Nephron (organoid): ENCODE data around the gene SNORC.
A peak's percentile ranks its signal among the peaks of the same experiment; 100 is the strongest.

Experiments
- H3K27ac Mint-ChIP-seq, 3 experiments: 2 replicates each; pipeline ENCODE4 v1.8.0; 2020; ENCODE audit warnings: mixed read lengths in 3 of 3, mild to moderate bottlenecking in 2 of 3, moderate library complexity in 1 of 3
- H3K27me3 Mint-ChIP-seq: 2 replicates; pipeline ENCODE4 v1.8.0; 2021; ENCODE audit warnings: low read depth, mild to moderate bottlenecking, moderate library complexity, mixed read lengths
- H3K36me3 Mint-ChIP-seq: 2 replicates; pipeline ENCODE4 v1.8.0; 2020; ENCODE audit warnings: low read depth, mixed read lengths
- H3K4me1 Mint-ChIP-seq: 2 replicates; pipeline ENCODE4 v1.8.0; 2020; ENCODE audit warnings: mixed read lengths
- H3K4me3 Mint-ChIP-seq, 3 experiments: 2 replicates each; pipeline ENCODE4 v1.8.0; 2020; ENCODE audit warnings: mild to moderate bottlenecking in 3 of 3, mixed read lengths in 3 of 3, moderate library complexity in 2 of 3
- H3K9me3 Mint-ChIP-seq: 2 replicates; pipeline ENCODE4 v1.8.0; 2020; ENCODE audit warnings: mixed read lengths
- TF ChIP-seq, protein P1 (sequence below), 3 experiments: fragments of 200-600 bp; sonication (generic); IDR thresholded peaks; one replicate each; pipeline ENCODE4 v1.5.0; 2021; ENCODE audit warnings: antibody characterized with exemption in 3 of 3; ENCODE audit not compliant: unreplicated experiment in 3 of 3

Gene SNORC

DNA sequence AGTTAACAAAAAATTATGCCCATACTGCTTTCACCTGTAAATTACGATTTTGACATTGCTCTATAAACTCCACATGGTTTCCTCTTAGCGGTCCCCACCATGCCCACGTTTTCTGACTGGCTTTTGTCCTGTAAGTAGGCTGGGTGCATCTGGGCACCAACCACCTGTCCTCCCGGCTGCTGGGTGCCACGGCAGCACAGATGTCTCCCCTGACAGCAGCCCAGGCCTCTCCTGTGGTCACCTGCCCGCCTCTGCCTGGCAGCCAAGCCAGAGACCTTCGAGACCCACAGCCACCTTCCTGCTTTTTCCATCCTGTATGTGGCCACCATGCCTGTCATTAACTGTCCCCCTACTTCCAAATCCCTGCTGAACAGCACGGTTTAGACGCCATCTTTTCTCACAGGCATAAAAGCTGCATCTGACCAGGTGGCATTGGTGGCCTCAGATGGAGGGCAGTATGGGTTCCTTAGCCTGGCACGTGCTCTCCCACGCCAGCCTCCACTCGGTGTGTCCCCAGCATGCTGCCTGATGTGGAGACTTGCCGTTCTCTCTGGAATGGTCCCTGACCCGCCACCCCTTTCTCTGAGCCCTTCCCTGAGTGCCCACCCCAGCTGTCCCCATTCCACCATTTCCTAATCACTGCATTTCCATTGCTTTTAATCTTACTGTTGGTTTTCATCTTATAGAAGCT is 18.9 kb downstream of the SNORC start:
- H3K4me1 Mint-ChIP-seq: peaks cover 19% of the 10 kb centered on the region
- no peak overlapping the region for H3K27ac Mint-ChIP-seq
- no peaks in the 10 kb centered on the region for H3K36me3 Mint-ChIP-seq
- peaks cover 27% of the 10 kb centered on the region for H3K27me3 Mint-ChIP-seq
- no peak overlapping the region for H3K4me3 Mint-ChIP-seq
- TF ChIP-seq, protein P1, sequence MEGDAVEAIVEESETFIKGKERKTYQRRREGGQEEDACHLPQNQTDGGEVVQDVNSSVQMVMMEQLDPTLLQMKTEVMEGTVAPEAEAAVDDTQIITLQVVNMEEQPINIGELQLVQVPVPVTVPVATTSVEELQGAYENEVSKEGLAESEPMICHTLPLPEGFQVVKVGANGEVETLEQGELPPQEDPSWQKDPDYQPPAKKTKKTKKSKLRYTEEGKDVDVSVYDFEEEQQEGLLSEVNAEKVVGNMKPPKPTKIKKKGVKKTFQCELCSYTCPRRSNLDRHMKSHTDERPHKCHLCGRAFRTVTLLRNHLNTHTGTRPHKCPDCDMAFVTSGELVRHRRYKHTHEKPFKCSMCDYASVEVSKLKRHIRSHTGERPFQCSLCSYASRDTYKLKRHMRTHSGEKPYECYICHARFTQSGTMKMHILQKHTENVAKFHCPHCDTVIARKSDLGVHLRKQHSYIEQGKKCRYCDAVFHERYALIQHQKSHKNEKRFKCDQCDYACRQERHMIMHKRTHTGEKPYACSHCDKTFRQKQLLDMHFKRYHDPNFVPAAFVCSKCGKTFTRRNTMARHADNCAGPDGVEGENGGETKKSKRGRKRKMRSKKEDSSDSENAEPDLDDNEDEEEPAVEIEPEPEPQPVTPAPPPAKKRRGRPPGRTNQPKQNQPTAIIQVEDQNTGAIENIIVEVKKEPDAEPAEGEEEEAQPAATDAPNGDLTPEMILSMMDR (IDR thresholded peaks at IDR 0.05; ENCODE audit: unreplicated experiment in 3 of 3): no peak
- H3K9me3 Mint-ChIP-seq: no peaks in the 10 kb centered on the region

DNA sequence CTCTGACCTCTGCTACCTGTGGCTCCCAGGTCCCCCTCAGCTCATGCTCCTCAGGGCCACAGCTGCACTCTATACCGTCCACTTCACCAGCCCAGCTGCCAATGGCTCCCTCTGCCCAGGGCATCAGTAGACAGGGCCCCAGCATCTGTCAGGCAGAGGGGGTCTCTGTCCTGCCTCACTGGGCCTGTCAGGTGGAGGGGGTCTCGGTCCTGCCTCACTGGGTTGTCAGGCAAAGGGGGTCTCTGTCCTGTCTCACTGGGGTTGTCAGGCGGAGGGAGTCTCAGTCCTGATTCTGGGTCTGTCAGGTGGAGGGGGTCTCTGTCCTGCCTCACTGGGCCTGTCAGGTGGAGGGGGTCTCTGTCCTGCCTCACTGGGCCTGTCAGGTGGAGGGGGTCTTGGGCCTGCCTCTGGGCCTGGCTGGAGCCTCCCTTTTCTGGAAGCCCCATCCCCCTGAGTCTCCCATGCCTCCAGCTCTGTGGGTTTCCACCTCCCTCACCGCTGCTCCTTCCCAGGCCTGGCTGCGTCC is 19.9 kb downstream of the SNORC start:
- no peaks in the 10 kb centered on the region for H3K9me3 Mint-ChIP-seq
- no peaks in the 10 kb centered on the region for H3K36me3 Mint-ChIP-seq
- no peak overlapping the region for H3K27ac Mint-ChIP-seq
- H3K4me3 Mint-ChIP-seq: no peak overlapping the region
- H3K27me3 Mint-ChIP-seq: peaks cover 35% of the 10 kb centered on the region
- H3K4me1 Mint-ChIP-seq: peaks cover 19% of the 10 kb centered on the region
- TF ChIP-seq, protein P1 (IDR thresholded peaks at IDR 0.05; ENCODE audit: unreplicated experiment in 3 of 3): no peak

DNA sequence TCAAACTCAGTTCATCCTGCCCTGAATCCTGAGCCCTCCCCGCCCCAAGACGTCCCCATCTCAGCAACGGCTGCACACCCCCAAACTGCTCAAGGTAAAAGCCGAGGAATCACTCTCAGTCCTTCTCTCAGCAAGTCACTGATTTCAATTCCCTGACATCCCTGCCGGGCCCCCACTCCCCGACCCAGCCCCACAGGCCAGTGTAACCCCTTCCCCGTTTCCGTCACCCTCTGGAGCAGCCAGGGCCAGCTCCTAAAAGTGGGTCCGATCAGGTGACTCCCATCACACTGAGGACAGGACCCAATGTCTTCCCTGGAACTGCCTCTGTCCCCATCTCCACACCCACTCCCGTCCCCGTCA is 20.5 kb downstream of the SNORC start:
- no peaks in the 10 kb centered on the region for H3K36me3 Mint-ChIP-seq
- H3K9me3 Mint-ChIP-seq: no peaks in the 10 kb centered on the region
- no peak overlapping the region for H3K27ac Mint-ChIP-seq
- H3K4me3 Mint-ChIP-seq: peak overlapping the region in 1 of 3 experiments; percentile 22
- H3K4me1 Mint-ChIP-seq: peaks cover 19% of the 10 kb centered on the region
- H3K27me3 Mint-ChIP-seq: peaks cover 35% of the 10 kb centered on the region
- TF ChIP-seq, protein P1 (IDR thresholded peaks at IDR 0.05; ENCODE audit: unreplicated experiment in 3 of 3): no peak

DNA sequence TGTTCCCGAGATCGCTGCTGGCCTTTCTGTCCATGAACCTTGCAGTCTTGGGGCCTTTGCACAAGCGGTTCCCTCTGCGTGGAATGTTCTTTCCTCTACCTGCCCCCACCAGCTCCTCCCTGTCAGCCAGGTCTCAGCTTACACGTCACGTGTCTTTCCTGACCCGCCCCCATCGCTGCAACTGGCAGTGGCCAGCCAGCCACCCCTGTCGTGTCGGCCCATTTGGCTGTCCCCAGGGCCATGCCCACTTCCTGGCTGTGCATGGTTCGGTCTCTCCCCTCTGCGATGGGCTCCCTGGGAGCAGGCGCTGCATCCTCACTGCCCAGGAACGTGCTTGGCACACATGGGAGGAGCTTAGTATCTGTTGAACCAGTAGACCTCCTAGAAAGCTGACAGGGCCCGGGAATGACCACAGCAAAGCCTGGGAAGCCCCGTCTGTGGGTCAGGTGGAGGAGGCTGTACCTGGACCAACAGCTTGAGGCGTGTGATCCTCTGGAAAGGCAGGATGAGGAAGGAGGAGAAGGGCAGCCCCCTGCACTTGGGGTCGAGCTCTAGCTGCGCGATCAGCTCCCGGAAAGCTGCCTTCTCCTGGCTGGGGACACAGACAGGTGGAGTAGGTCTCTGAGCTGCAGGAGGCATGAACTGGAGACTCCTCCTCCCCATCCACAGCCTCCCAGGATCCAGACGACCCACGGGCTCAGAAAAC is 21.0 kb downstream of the SNORC start:
- Mint-ChIP-seq H3K27me3 (peaks cover 31% of the 10 kb centered on the region), H3K4me1 (peaks cover 19% of the 10 kb centered on the region), H3K4me3 (peak overlapping the region in 1 of 3 experiments; percentile 57), H3K27ac (no peak overlapping the region), H3K9me3 (no peaks in the 10 kb centered on the region), H3K36me3 (no peaks in the 10 kb centered on the region)
- TF ChIP-seq, protein P1 (IDR thresholded peaks at IDR 0.05; ENCODE audit: unreplicated experiment in 3 of 3): no peak

DNA sequence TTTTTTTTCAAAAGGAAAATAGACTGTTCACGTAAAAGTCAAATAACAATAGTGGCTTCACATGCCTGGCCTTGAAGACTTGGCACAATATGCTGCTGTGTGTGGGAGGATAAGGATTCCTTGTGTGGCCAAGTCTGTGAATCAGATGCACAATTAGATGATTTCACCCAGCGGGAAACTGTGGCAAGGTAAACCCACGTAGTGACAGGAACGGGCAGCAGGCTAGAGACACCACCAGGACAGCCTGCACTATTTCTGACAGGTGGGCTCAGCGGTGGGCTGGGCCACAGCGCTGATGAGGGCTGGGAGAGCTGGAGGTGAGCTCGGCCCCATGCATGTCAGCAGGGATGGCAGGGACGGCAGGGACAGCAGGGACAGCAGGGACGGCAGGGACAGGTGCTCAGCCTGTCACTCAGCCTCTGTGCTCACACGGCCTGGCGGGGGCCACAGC is 21.6 kb downstream of the SNORC start:
- Mint-ChIP-seq H3K27me3 (peaks cover 29% of the 10 kb centered on the region), H3K36me3 (no peaks in the 10 kb centered on the region), H3K9me3 (no peaks in the 10 kb centered on the region), H3K4me3 (no peak overlapping the region), H3K27ac (no peak overlapping the region), H3K4me1 (peaks cover 19% of the 10 kb centered on the region)
- TF ChIP-seq, protein P1 (IDR thresholded peaks at IDR 0.05; ENCODE audit: unreplicated experiment in 3 of 3): no peak
